ENCODE data around the gene VPS50.
"Not testable (repeated sequence)": the region's sequence is repeated elsewhere in the genome, so short reads cannot be mapped to it uniquely, and the experiment has no call there.

VPS50 gene

GRCh38 chr7:93332172-93332571 lies 100.0 kb downstream of the VPS50 start:
- DNase-seq = no peak

GRCh38 chr7:93337052-93337451 lies 104.9 kb downstream of the VPS50 start:
- DNase-seq = no peak

- DNase-seq = not testable (repeated sequence)
These were observed 110.0 kb downstream of the VPS50 start for GRCh38 chr7:93342178-93342577.

- no peak for DNase-seq
These were observed 118.2 kb downstream of the VPS50 start for GRCh38 chr7:93350338-93350737.

- DNase-seq = no peak
These were observed 120.7 kb downstream of the VPS50 start for GRCh38 chr7:93352881-93353280.

- DNase-seq = no peak
These were observed 122.6 kb downstream of the VPS50 start for GRCh38 chr7:93354815-93355214.

- no peak for DNase-seq
These were observed 127.5 kb downstream of the VPS50 start for GRCh38 chr7:93359520-93360198.

GRCh38 chr7:93361853-93362252 lies 129.7 kb downstream of the VPS50 start:
- no peak for DNase-seq

GRCh38 chr7:93364806-93365205 lies 132.6 kb downstream of the VPS50 start:
- DNase-seq = no peak

- DNase-seq = no peak
These were observed 133.2 kb downstream of the VPS50 start for GRCh38 chr7:93365341-93365740.

- no peak for DNase-seq
These were observed 134.7 kb downstream of the VPS50 start for GRCh38 chr7:93366816-93367215.

GRCh38 chr7:93367254-93367653 lies 135.1 kb downstream of the VPS50 start:
- no peak for DNase-seq

GRCh38 chr7:93370937-93371336 lies 138.8 kb downstream of the VPS50 start:
- not testable (repeated sequence) for DNase-seq

- DNase-seq = no peak
These were observed 141.4 kb downstream of the VPS50 start for GRCh38 chr7:93373537-93373936.

GRCh38 chr7:93374345-93374940 lies 142.3 kb downstream of the VPS50 start:
- peak; percentile 26 for DNase-seq

GRCh38 chr7:93375603-93376002 lies 143.4 kb downstream of the VPS50 start:
- DNase-seq = no peak

- DNase-seq = no peak
These were observed 146.1 kb downstream of the VPS50 start for GRCh38 chr7:93378131-93378760.

GRCh38 chr7:93382362-93382761 lies 150.2 kb downstream of the VPS50 start:
- DNase-seq = no peak

GRCh38 chr7:93390660-93391059 lies 158.5 kb downstream of the VPS50 start:
- DNase-seq = no peak

GRCh38 chr7:93392984-93393383 lies 160.8 kb downstream of the VPS50 start:
- no peak for DNase-seq

GRCh38 chr7:93399642-93400041 lies 167.5 kb downstream of the VPS50 start:
- no peak for DNase-seq

- no peak for DNase-seq
These were observed 170.8 kb downstream of the VPS50 start for GRCh38 chr7:93402944-93403343.

GRCh38 chr7:93407239-93407638 lies 175.1 kb downstream of the VPS50 start:
- no peak for DNase-seq

- DNase-seq = no peak
These were observed 177.2 kb downstream of the VPS50 start for GRCh38 chr7:93409324-93409723.

All from CD4-positive, alpha-beta T cell treated with Interleukin-4 for 4 hours (primary cell).